Heart left ventricle (tissue), 13 donors: Measurements from ENCODE around the gene GAB4.

Experiments
- CTCF ChIP-seq, 12 donors: fragments of 200-600 bp; sonication (generic) in 4 of 12; IDR thresholded peaks; one replicate each; pipeline versions ENCODE4 v1.5.0 to v1.8.0; 2018 to 2022; ENCODE audit warnings: antibody characterized with exemption in 12 of 12, mild to moderate bottlenecking in 5 of 12
- POLR2A ChIP-seq, 2 donors: fragments of 450-650 bp; IDR thresholded peaks; one replicate each; pipeline ENCODE4 v1.6.1; 2017; ENCODE audit warnings: antibody characterized with exemption in 2 of 2, mild to moderate bottlenecking in 2 of 2, moderate library complexity in 2 of 2
- donor health status: ischemic (EF 13 %, LVEDD 7.1; RV severe dilation, severe dysfunction).
- donor health status: DM: no; HTN: yes; CAD: no.
- donor health status: DM: no; HTN: no; CAD: no.
- donor health status: ischemic (EF 25% LVEDD 6.9; RV normal size, moderate dysfunction).
- donor health status: ischemic (EF 25% LVEDD 5.7; RV mildly dilated, moderate dysfunction).
- donor health status: ischemic (EF 35%, LVEDD 5.7; RV mildly dilated, moderate dysfunction).
- donor health status: nonischemic (EF 11% LVEDD 7.7; RV severe dilation, severe dysfunction).
- donor health status: DM: yes; HTN: yes; CAD: no.
- donor health status: PGD.
- donor health status: ischemic (EF 29% LVEDD 5.4; RV normal size, mild dysfunction).
- donor health status: nonischemic (EF 23%, LVEDD 6.1; RV moderate dilation, normal function).

GRCh38 chr22:17047656-17048055 lies 39.6 kb upstream of the GAB4 start:
- no peak for TF ChIP-seq CTCF (IDR thresholded peaks at IDR 0.05)
- TF ChIP-seq POLR2A (IDR thresholded peaks at IDR 0.05): no peak
